ENCODE results near the gene PPM1A. TPM values are rescaled to one million over a fixed set of nuclear protein-coding genes. Genes with fewer than 3 reads are reported as not detected.

The PPM1A gene
- total RNA-seq, 2 donors from 2014 or later = 63.0 to 126 TPM

GRCh38 chr14:60220917-60221316 lies 28.1 kb upstream of the PPM1A start:
- Histone ChIP-seq H3K4me1 (no peaks in the 10 kb centered on the region), H3K27ac (no peak overlapping the region), H3K9me3 (no peaks in the 10 kb centered on the region), H3K27me3 (no peaks in the 10 kb centered on the region), H3K4me3 (no peak overlapping the region), H3K36me3 (no peaks in the 10 kb centered on the region), H3K9ac (ENCODE audit: low read depth in 2 of 2, low read length in 2 of 2) (no peak overlapping the region)
- intact Hi-C loops (cut with DNase I) = no loop called here
- DNase-seq = no peak
- no peak for TF ChIP-seq CTCF (IDR thresholded peaks at IDR 0.05)

GRCh38 chr14:60221457-60221856 lies 27.6 kb upstream of the PPM1A start:
- Histone ChIP-seq H3K27me3 (no peaks in the 10 kb centered on the region), H3K36me3 (no peaks in the 10 kb centered on the region), H3K9me3 (no peaks in the 10 kb centered on the region), H3K27ac (no peak overlapping the region), H3K4me3 (no peak overlapping the region), H3K9ac (ENCODE audit: low read depth in 2 of 2, low read length in 2 of 2) (no peak overlapping the region), H3K4me1 (no peaks in the 10 kb centered on the region)
- no peak for DNase-seq
- TF ChIP-seq CTCF (IDR thresholded peaks at IDR 0.05) = no peak
- intact Hi-C loops (cut with DNase I) = no loop called here

- H3K27ac ChIP-seq = no peak overlapping the region
- H3K27me3 ChIP-seq = no peaks in the 10 kb centered on the region
- intact Hi-C loops (cut with DNase I) = no loop called here
- H3K9me3 ChIP-seq = no peaks in the 10 kb centered on the region
- no peak for DNase-seq
- H3K36me3 ChIP-seq = no peaks in the 10 kb centered on the region
- no peak for TF ChIP-seq CTCF (IDR thresholded peaks at IDR 0.05)
- H3K9ac ChIP-seq (ENCODE audit: low read depth in 2 of 2, low read length in 2 of 2) = no peak overlapping the region
- H3K4me1 ChIP-seq = no peaks in the 10 kb centered on the region
- H3K4me3 ChIP-seq = no peak overlapping the region
Measured at GRCh38 chr14:60222820-60223219, 26.2 kb upstream of the PPM1A start.

GRCh38 chr14:60225265-60225664 lies 23.8 kb upstream of the PPM1A start:
- Histone ChIP-seq H3K9me3 (no peaks in the 10 kb centered on the region), H3K36me3 (no peaks in the 10 kb centered on the region), H3K4me1 (no peaks in the 10 kb centered on the region), H3K4me3 (no peak overlapping the region), H3K27me3 (no peaks in the 10 kb centered on the region), H3K27ac (no peak overlapping the region), H3K9ac (ENCODE audit: low read depth in 2 of 2, low read length in 2 of 2) (no peak overlapping the region)
- no peak for TF ChIP-seq CTCF (IDR thresholded peaks at IDR 0.05)
- intact Hi-C loops (cut with DNase I) = no loop called here
- DNase-seq = no peak

- H3K9me3 ChIP-seq = no peaks in the 10 kb centered on the region
- H3K27ac ChIP-seq = no peak overlapping the region
- DNase-seq = no peak
- no peak for TF ChIP-seq CTCF (IDR thresholded peaks at IDR 0.05)
- H3K4me1 ChIP-seq = no peaks in the 10 kb centered on the region
- H3K9ac ChIP-seq (ENCODE audit: low read depth in 2 of 2, low read length in 2 of 2) = no peak overlapping the region
- no peak overlapping the region for H3K4me3 ChIP-seq
- no peaks in the 10 kb centered on the region for H3K36me3 ChIP-seq
- intact Hi-C loops (cut with DNase I) = no loop called here
- no peaks in the 10 kb centered on the region for H3K27me3 ChIP-seq
Measured at GRCh38 chr14:60226298-60226697, 22.7 kb upstream of the PPM1A start.

- H3K27ac ChIP-seq = no peak overlapping the region
- no peak overlapping the region for H3K9ac ChIP-seq (ENCODE audit: low read depth in 2 of 2, low read length in 2 of 2)
- H3K4me1 ChIP-seq = no peaks in the 10 kb centered on the region
- TF ChIP-seq CTCF (IDR thresholded peaks at IDR 0.05) = no peak
- no peaks in the 10 kb centered on the region for H3K27me3 ChIP-seq
- intact Hi-C loops (cut with DNase I) = no loop called here
- no peaks in the 10 kb centered on the region for H3K9me3 ChIP-seq
- H3K36me3 ChIP-seq = no peaks in the 10 kb centered on the region
- no peak for DNase-seq
- no peak overlapping the region for H3K4me3 ChIP-seq
Measured at GRCh38 chr14:60227291-60227690, 21.7 kb upstream of the PPM1A start.

Measured in colonic mucosa (tissue), 4 donors.